Measurements from ENCODE around the gene FAM186B. TPM values are rescaled to one million over a fixed set of nuclear protein-coding genes. Genes with fewer than 3 reads are reported as not detected.

Gene FAM186B
- total and polyA plus RNA-seq, 11 donors, result 0.17 to 0.78 (median 0.41) TPM

- 38 to 55% (median 50%) methylated on average over 6 to 7 of the region's 7 CpGs for WGBS, 4 donors
- peak overlapping the region in 9 of 12 donors; percentile 27 to 77 (median 64) for H3K27ac ChIP-seq
- peaks cover 0 to 29% (median 5%) of the 10 kb centered on the region in 9 donors for H3K27me3 ChIP-seq
- H3K4me1 ChIP-seq, result peaks cover 0 to 26% (median 17%) of the 10 kb centered on the region in 12 donors
- intact Hi-C loops (cut with DNase I), result loop anchor here in 1 of 10 donors (2.0 kb wide), 1 partner anchor 71 kb away; the partner anchor contains the start of gene PRPF40B
- no peaks in the 10 kb centered on the region for H3K9me3 ChIP-seq
- peak in 4 of 5 donors; percentile 47 to 85 (median 74) for DNase-seq
- peak; percentile 65 to 83 (median 78) for ATAC-seq
- H3K4me3 ChIP-seq, result no peak overlapping the region
- no peak for TF ChIP-seq POLR2A (IDR thresholded peaks at IDR 0.05)
- no peak for TF ChIP-seq CTCF (IDR thresholded peaks at IDR 0.05)
- peaks cover 0 to 14% (median 11%) of the 10 kb centered on the region in 9 donors for H3K36me3 ChIP-seq
Observed at GRCh38 chr12:49552014-49552413, 53.4 kb downstream of the FAM186B start.

- no peak for TF ChIP-seq CTCF (IDR thresholded peaks at IDR 0.05)
- no peak for TF ChIP-seq POLR2A (IDR thresholded peaks at IDR 0.05)
- intact Hi-C loops (cut with DNase I), result no loop called here
- Histone ChIP-seq H3K27me3 (peaks cover 0 to 29% (median 7%) of the 10 kb centered on the region in 9 donors), H3K4me1 (peaks cover 0 to 26% (median 17%) of the 10 kb centered on the region in 12 donors), H3K9me3 (no peaks in the 10 kb centered on the region), H3K36me3 (peaks cover 0 to 2% (median 0%) of the 10 kb centered on the region in 9 donors), H3K27ac (no peak overlapping the region), H3K4me3 (no peak overlapping the region)
- ATAC-seq (no peak), DNase-seq (no peak)
- WGBS, 4 donors, result 83 to 87% (median 84%) methylated on average over 6 of the region's 6 CpGs
Observed at GRCh38 chr12:49550693-49551252, 54.7 kb downstream of the FAM186B start.

GRCh38 chr12:49549735-49550692 lies 55.4 kb downstream of the FAM186B start:
- 94 to 96% (median 96%) methylated on average over 16 to 28 of the region's 28 CpGs for WGBS, 4 donors
- Histone ChIP-seq H3K36me3 (no peaks in the 10 kb centered on the region), H3K27ac (no peak overlapping the region), H3K27me3 (peaks cover 0 to 29% (median 7%) of the 10 kb centered on the region in 9 donors), H3K4me1 (peaks cover 0 to 26% (median 17%) of the 10 kb centered on the region in 12 donors), H3K9me3 (no peaks in the 10 kb centered on the region), H3K4me3 (peak overlapping the region in 6 of 12 donors; percentile 20 to 59 (median 52))
- peak in 1 of 5 donors; percentile 20 for DNase-seq
- TF ChIP-seq CTCF (IDR thresholded peaks at IDR 0.05) (no peak), POLR2A (IDR thresholded peaks at IDR 0.05) (no peak)
- no peak for ATAC-seq
- intact Hi-C loops (cut with DNase I), result loop anchor here in 1 of 10 donors (5.0 kb wide), 1 partner anchor 32 kb away; no protein-coding TSS in a partner anchor

Measured in heart left ventricle (tissue), 16 donors.